Non-pigmented ciliary epithelial cell (primary cell): ENCODE results near the gene EVI2B.
"Not testable (repeated sequence)": the region's sequence is repeated elsewhere in the genome, so short reads cannot be mapped to it uniquely, and the experiment has no call there.

ENCODE experiments used
- DNase-seq: peaks from one replicate; pipeline ENCODE4 v3.0.0-alpha.2; 2010; ENCODE audit warnings: low read depth

The EVI2B gene

DNA sequence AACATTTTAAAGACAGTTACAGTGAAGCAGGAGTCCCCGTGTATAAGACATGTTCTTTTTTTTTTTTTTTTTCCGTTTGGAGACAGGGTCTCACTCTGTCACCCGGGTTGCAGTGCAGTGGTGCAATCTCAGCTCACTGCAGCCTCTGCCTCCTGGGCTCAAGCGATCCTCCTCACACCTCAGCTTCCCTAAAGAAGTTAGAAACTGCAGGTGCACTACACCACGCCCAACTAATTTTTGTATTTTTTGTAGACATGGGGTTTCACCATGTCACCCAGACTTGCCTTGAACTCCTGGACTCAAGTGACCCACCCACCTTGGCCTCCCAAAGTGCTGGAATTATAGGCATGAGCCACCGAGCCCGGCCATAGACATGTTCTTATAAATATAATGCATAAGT is 3.0 kb downstream of the EVI2B start:
- no peak for DNase-seq

- DNase-seq, result no peak
Observed at GRCh38 chr17:31310260-31310659, 3.6 kb downstream of the EVI2B start.

DNA sequence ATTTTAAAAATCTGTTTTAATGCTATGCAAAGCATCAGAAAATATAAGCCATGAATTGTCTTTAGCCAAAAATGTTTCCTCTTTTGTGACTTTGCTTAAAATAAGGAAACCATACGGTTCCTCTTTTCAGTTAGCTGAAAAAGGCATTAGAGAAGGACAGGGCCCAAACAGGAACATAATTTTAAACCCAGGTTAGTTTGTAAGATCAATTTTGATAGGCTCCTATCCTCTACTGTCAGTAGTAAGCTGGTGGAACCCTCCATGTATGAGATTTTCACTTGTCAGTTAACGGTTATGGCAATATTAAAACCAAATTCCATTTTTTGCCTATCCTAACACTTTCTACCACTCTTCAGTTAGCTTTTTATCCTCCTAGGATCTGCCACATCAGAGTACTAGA is 4.3 kb downstream of the EVI2B start:
- no peak for DNase-seq

- no peak for DNase-seq
Observed at GRCh38 chr17:31308372-31309334, 5.2 kb downstream of the EVI2B start.

- no peak for DNase-seq
Observed at GRCh38 chr17:31307640-31308039, 6.2 kb downstream of the EVI2B start.

DNA sequence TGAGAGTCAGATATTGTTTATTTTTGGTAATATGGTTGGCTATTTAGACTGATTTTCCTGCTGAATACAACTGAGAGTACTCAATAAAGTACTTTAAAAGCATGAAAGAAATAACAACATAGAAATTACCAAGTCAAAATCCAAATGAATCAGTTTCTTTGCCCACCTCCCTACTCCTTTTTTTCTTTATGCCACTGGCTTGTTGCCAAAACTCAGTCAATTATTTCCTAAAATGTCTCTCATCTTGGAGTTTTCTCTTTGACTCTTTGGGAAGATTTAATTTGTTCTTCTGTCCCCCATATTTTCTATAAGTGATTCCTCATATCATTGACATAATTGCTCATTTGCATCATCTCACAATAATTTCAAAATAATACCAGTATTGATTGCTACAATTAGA is 14.2 kb downstream of the EVI2B start:
- no peak for DNase-seq

- DNase-seq, result no peak
Observed at GRCh38 chr17:31297090-31297489, 16.8 kb downstream of the EVI2B start, which contains the start of gene OMG. Gene OMG, minus strand, starts transcription at chr17:31297239. Its CDS starts 908 bp downstream, at chr17:31296331.

DNA sequence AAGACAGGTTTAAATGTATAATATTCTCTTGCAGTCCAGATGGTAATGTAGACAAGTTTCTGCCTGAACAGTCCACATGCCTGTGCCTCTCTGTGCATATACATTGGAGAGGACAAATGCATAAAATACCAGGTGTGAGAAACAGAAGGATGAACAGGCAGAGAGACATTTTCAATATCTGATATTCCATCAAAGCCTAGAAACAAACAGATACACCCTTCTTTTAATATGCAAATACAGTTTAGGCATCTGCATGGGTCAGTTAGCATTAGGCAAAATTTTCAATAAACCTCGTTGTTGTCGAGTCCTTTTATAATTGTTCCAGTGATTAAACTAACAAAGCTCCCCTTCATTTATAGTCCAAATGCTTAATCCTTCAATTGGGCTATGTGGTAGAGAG is 17.7 kb downstream of the EVI2B start:
- DNase-seq, result no peak

DNA sequence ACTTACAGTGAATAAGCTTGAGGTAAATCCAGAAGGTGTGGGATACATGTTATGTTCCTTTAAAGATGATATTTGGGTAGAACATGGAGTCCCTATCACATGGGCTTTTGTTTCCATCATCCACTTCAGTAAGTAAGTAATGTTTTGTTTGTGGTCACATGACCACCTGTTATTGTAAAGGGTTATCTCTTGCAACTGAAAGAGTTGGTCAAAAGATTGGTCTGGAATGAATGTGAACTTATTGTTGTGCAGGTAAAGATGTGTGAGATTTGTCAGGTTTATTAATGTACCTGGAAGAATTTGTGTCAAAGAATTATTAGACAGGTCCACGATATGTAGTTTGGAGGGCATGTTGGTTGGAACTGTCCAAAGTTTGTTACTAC is 18.4 kb downstream of the EVI2B start:
- DNase-seq, result no peak

DNA sequence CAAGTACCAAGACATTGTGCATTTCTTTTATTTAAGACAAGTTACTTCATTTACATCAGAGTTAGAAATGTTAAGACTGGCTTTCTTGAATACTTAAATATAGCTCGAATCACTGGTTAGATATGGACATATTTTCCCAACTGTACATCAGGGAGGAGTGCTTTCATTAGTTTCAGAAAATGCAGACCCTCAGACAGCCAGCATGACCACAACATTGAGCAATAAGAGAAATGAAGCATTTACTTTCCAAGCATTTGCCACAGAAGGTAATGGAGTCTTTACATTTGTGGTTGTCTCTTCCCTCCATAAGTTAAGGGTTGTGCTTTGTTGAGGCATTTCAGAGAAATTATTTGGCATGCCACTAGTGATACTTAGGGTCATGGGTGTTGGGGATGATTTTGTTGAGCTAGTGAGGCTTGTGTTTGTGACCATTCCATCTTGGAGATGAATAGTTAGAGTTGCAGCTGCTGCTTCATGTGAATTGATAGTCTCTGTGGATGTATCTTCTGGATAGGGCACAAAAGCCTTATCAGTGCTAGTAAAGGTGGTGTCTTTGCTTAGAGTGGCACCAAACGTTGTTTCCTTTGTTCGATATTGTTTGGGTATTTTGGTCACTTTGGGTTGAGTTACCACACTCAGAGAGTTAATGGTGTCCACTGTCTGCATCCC is 18.9 kb downstream of the EVI2B start:
- no peak for DNase-seq

- no peak for DNase-seq
Observed at GRCh38 chr17:31294231-31294630, 19.6 kb downstream of the EVI2B start.

- no peak for DNase-seq
Observed at GRCh38 chr17:31293581-31293980, 20.3 kb downstream of the EVI2B start.

- peak; percentile 11 for DNase-seq
Observed at GRCh38 chr17:31291820-31292219, 22.0 kb downstream of the EVI2B start.

GRCh38 chr17:31289790-31290189 is 24.1 kb downstream of the EVI2B start:
- no peak for DNase-seq

- not testable (repeated sequence) for DNase-seq
Observed at GRCh38 chr17:31287932-31288331, 25.9 kb downstream of the EVI2B start.

- no peak for DNase-seq
Observed at GRCh38 chr17:31286587-31286986, 27.3 kb downstream of the EVI2B start.

GRCh38 chr17:31283841-31284240 is 30.0 kb downstream of the EVI2B start:
- no peak for DNase-seq

GRCh38 chr17:31281061-31281460 is 32.8 kb downstream of the EVI2B start:
- no peak for DNase-seq

- no peak for DNase-seq
Observed at GRCh38 chr17:31279401-31279800, 34.5 kb downstream of the EVI2B start.

GRCh38 chr17:31275116-31275515 is 38.7 kb downstream of the EVI2B start:
- DNase-seq, result no peak

GRCh38 chr17:31274252-31274651 is 39.6 kb downstream of the EVI2B start:
- no peak for DNase-seq

- no peak for DNase-seq
Observed at GRCh38 chr17:31273516-31273915, 40.3 kb downstream of the EVI2B start.

- no peak for DNase-seq
Observed at GRCh38 chr17:31272803-31273202, 41.1 kb downstream of the EVI2B start.
